Urinary bladder (tissue), 4 donors: ENCODE results near the gene NDUFA11. TPM values are rescaled to one million over a fixed set of nuclear protein-coding genes. Genes with fewer than 3 reads are reported as not detected.
"Not testable (repeated sequence)": the region's sequence is repeated elsewhere in the genome, so short reads cannot be mapped to it uniquely, and the experiment has no call there.

Experiments used
- DNase-seq: peaks from one replicate; pipeline ENCODE4 v3.0.0-alpha.2; 2015; ENCODE audit errors: extremely low spot score
- H3K27ac ChIP-seq: one replicate; pipeline ENCODE4 v1.5.1; 2013; ENCODE audit warnings: low read depth, mild to moderate bottlenecking, moderate library complexity
- H3K36me3 ChIP-seq: one replicate; pipeline ENCODE4 v1.6.1; 2013; ENCODE audit warnings: mild to moderate bottlenecking, moderate library complexity; ENCODE audit not compliant: insufficient read depth
- H3K4me1 ChIP-seq: one replicate; pipeline ENCODE4 v1.6.1; 2013; ENCODE audit warnings: mild to moderate bottlenecking, moderate library complexity; ENCODE audit not compliant: insufficient read depth
- H3K4me3 ChIP-seq: one replicate; pipeline ENCODE4 v1.5.1; 2013; ENCODE audit warnings: low read depth, low read length
- WGBS: extraction: QIAGEN DNeasy Blood & Tissue Kit; methylation state at CpG from one replicate; pipeline ENCODE4 v1.1.7; 2013; 5-methylcytosine and 5-hydroxymethylcytosine counted together
- polyA plus RNA-seq: library from polyadenylated mRNA; stranded (reverse); fragments of 200-250 nt; gene quantifications from one replicate; pipeline ENCODE4 v1.2.3, GENCODE V29; 2013
- total RNA-seq: library from RNA; depleted of rRNA; stranded (reverse); fragments of >200 nt; gene quantifications from one replicate; pipeline ENCODE4 v1.2.3, GENCODE V29; 2014
- donor health status: healthy with polysubstance abuse.
- donor health status: healthy.

NDUFA11 gene
- total and polyA plus RNA-seq, 2 donors, result 114 to 520 TPM

- no peak for DNase-seq
- H3K36me3 ChIP-seq, result peaks cover 5% of the 10 kb centered on the region
- 82% methylated on average over 28 of the region's 28 CpGs for WGBS
- no peak overlapping the region for H3K27ac ChIP-seq
- H3K4me1 ChIP-seq, result no peaks in the 10 kb centered on the region
- no peak overlapping the region for H3K4me3 ChIP-seq
Observed at GRCh38 chr19:5894704-5895349, 8.8 kb downstream of the NDUFA11 start.

- H3K27ac ChIP-seq, result no peak overlapping the region
- H3K4me3 ChIP-seq, result no peak overlapping the region
- 69% methylated on average over 28 of the region's 28 CpGs for WGBS
- H3K4me1 ChIP-seq, result no peaks in the 10 kb centered on the region
- peaks cover 5% of the 10 kb centered on the region for H3K36me3 ChIP-seq
- no peak for DNase-seq
Observed at GRCh38 chr19:5893907-5894703, 9.5 kb downstream of the NDUFA11 start.

- no peaks in the 10 kb centered on the region for H3K4me1 ChIP-seq
- peaks cover 5% of the 10 kb centered on the region for H3K36me3 ChIP-seq
- no peak for DNase-seq
- 70% methylated on average over 13 of the region's 13 CpGs for WGBS
- no peak overlapping the region for H3K4me3 ChIP-seq
- H3K27ac ChIP-seq, result no peak overlapping the region
Observed at GRCh38 chr19:5893296-5893903, 10.2 kb downstream of the NDUFA11 start.

GRCh38 chr19:5892772-5893275 is 10.8 kb downstream of the NDUFA11 start:
- peaks cover 5% of the 10 kb centered on the region for H3K36me3 ChIP-seq
- WGBS, result 57% methylated on average over 15 of the region's 15 CpGs
- H3K4me1 ChIP-seq, result no peaks in the 10 kb centered on the region
- H3K4me3 ChIP-seq, result no peak overlapping the region
- no peak overlapping the region for H3K27ac ChIP-seq
- no peak for DNase-seq

- no peak overlapping the region for H3K27ac ChIP-seq
- DNase-seq, result no peak
- H3K4me1 ChIP-seq, result no peaks in the 10 kb centered on the region
- 8% methylated on average over 48 of the region's 48 CpGs for WGBS
- peaks cover 5% of the 10 kb centered on the region for H3K36me3 ChIP-seq
- H3K4me3 ChIP-seq, result no peak overlapping the region
Observed at GRCh38 chr19:5891938-5892771, 11.4 kb downstream of the NDUFA11 start.

GRCh38 chr19:5891572-5891937 is 12.0 kb downstream of the NDUFA11 start:
- no peak for DNase-seq
- no peak overlapping the region for H3K4me3 ChIP-seq
- WGBS, result 68% methylated on average over 4 of the region's 4 CpGs
- H3K27ac ChIP-seq, result no peak overlapping the region
- H3K36me3 ChIP-seq, result peaks cover 5% of the 10 kb centered on the region
- H3K4me1 ChIP-seq, result no peaks in the 10 kb centered on the region

GRCh38 chr19:5890099-5890498 is 13.5 kb downstream of the NDUFA11 start:
- whole genome bisulfite sequencing, result 37% methylated on average over 10 of the region's 10 CpGs
- Histone ChIP-seq H3K4me3 (no peak overlapping the region), H3K27ac (no peak overlapping the region)

GRCh38 chr19:5889288-5889971 is 14.2 kb downstream of the NDUFA11 start:
- WGBS, result 29% methylated on average over 17 of the region's 17 CpGs
- Histone ChIP-seq H3K4me3 (no peak overlapping the region), H3K27ac (no peak overlapping the region), H3K4me1 (no peaks in the 10 kb centered on the region), H3K36me3 (no peaks in the 10 kb centered on the region)
- no peak for DNase-seq

More at GRCh38 chr19:5890099-5890498, 13.5 kb downstream of the NDUFA11 start:
- no peak for DNase-seq
- no peaks in the 10 kb centered on the region for H3K4me1 ChIP-seq
- no peaks in the 10 kb centered on the region for H3K36me3 ChIP-seq

- not testable (repeated sequence) for H3K27ac ChIP-seq, H3K4me1 ChIP-seq
Observed at GRCh38 chr19:5884065-5884811, 19.4 kb downstream of the NDUFA11 start.

GRCh38 chr19:5883157-5883873 is 20.3 kb downstream of the NDUFA11 start:
- WGBS, result 66% methylated on average over 13 of the region's 13 CpGs
- H3K4me3 ChIP-seq, H3K27ac ChIP-seq, DNase-seq, H3K4me1 ChIP-seq, H3K36me3 ChIP-seq: not testable (repeated sequence)

More at GRCh38 chr19:5884065-5884811, 19.4 kb downstream of the NDUFA11 start:
- not testable (repeated sequence) for DNase-seq, H3K36me3 ChIP-seq, H3K4me3 ChIP-seq
- WGBS, result 70% methylated on average over 11 of the region's 11 CpGs

- WGBS, result 62% methylated on average over 9 of the region's 9 CpGs
- H3K27ac ChIP-seq, result no peak overlapping the region
Observed at GRCh38 chr19:5882421-5882968, 21.1 kb downstream of the NDUFA11 start.

More at GRCh38 chr19:5882421-5882968, 21.1 kb downstream of the NDUFA11 start:
- no peaks in the 10 kb centered on the region for H3K4me1 ChIP-seq
- no peaks in the 10 kb centered on the region for H3K36me3 ChIP-seq
- no peak for DNase-seq
- H3K4me3 ChIP-seq, result no peak overlapping the region
